HG03354 (cell line): ENCODE measurements around the gene RPL23.

Source experiments
- ATAC-seq: cut with Tn5 transposase; IDR thresholded peaks from one replicate; pipeline ENCODE4 v1.9.1; 2021; ENCODE audit warnings: mild to moderate bottlenecking; ENCODE audit not compliant: unreplicated experiment, poor library complexity, severe bottlenecking

RPL23 gene

GRCh38 chr17:38853292-38854219, at the start of gene RPL23:
Gene RPL23, minus strand, starts transcription at chr17:38853721. Its CDS starts 11 bp downstream, at chr17:38853710.
- ATAC-seq, result peak; percentile 83

DNA sequence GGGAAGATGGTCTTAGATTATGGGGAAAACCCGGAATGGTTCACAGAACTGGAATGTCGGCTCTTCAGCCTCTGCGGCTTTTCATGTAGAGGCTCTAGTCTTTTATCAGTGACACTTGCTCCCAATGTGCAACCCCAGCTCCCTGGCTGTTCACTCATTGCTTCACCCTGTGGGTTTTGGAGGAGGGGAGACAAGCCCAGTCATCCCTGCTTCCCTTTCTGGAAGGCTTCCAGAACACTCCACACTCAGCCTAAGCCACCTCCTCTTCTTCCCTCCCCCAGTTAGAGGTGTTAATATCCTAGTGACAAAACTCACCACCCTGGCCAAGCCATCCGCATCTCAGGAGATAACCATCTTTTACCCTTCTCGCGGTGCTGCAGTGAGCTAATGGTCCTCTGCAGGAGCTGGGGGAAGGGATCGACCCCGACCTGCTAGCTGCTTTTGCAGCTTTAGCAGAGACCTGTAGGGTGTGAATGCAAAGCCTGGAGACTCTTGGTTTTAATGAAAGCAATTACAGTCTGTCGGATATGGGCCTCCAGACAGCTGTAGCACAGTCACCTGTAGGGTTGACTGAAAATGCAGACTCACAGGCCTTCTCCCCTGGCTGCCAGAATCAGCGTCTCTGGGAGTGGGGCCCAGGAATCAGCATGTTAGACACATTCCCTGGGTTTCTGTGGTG, 47.6 kb upstream of the RPL23 start:
- ATAC-seq, result no peak

DNA sequence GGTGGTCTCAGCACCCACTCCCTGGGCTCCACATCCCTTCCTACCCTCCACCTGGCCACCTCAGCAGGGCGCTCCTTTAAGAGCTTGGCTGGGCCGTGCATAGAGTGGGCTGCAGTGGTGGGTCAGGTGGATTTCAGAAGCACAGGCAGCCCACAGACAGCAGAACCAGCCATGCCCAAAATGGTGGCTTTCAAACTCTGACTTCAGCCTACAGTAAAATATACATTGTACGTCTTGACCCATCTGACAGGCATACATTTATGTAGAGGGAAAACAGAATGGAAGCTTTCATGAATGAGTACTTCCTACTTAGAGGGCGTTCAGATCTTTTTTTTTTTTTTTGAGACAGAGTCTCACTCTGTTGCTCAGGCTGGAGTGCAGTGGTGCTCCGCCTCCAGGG, 45.9 kb upstream of the RPL23 start:
- no peak for ATAC-seq

- ATAC-seq, result peak; percentile 86
Measured at GRCh38 chr17:38898812-38899348, 45.4 kb upstream of the RPL23 start.

- ATAC-seq, result peak; percentile 29
Measured at GRCh38 chr17:38898291-38898679, 44.8 kb upstream of the RPL23 start.

DNA sequence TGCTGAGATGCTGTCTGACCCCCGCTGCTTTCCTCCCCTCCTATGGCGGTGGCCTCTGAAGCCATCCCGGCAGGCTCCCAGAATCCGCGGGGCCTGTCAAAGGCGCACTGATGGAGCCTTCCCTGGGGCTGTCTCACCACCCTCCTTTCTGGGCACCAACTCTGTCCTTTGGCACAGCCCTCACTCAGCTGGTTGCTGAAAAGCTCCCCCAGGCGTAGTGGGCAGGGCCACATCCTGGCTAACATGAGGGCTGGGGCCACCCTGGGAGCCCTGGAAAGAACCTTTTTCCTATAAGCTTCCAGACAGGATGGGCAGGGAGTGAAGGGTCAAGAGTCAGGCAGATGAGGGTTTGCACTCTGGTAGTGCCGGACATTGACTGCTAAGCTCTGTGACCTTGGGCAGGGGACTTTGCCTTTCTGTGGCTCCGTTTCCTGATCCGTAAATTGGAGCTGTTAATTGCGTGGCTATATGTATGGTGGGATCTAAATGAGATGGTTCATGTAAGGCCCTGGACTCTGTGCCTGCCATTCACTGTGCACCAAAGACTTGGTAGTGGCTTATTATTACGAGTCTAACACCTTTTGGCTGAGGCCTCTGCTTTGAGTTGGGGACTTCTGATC, 44.3 kb upstream of the RPL23 start:
- no peak for ATAC-seq

GRCh38 chr17:38897176-38897575, 43.7 kb upstream of the RPL23 start:
- ATAC-seq, result no peak

DNA sequence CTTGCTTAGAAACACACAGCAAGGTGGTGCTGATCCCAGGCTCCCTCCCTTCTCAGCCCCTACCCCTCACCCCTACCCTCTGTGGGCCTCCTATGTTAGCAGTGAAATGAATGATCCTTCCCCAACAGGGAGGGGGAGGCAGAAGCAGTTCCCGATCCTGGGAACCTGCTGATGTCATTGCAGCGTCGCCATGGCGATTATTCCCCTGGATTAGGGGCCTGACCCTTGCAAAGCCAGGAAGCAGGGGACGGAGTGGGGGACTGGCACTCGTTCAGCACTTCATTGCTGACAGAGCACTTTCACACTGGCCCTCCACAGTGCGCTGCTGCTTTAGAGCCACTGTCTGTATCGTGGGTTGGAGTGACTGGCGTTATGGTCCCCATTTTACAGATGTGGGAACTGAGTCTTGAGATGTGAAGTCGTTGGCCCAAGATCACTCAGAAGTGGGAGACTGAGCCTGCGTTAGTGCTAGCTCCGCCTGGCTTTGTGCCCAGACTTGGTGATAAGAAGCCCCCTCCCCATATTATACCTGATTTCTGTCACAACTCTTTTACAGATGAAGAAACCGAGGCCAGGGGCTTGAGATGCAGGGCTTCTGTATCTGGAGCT, 42.9 kb upstream of the RPL23 start:
- ATAC-seq, result no peak

GRCh38 chr17:38894276-38894675, 40.8 kb upstream of the RPL23 start:
- ATAC-seq, result no peak

DNA sequence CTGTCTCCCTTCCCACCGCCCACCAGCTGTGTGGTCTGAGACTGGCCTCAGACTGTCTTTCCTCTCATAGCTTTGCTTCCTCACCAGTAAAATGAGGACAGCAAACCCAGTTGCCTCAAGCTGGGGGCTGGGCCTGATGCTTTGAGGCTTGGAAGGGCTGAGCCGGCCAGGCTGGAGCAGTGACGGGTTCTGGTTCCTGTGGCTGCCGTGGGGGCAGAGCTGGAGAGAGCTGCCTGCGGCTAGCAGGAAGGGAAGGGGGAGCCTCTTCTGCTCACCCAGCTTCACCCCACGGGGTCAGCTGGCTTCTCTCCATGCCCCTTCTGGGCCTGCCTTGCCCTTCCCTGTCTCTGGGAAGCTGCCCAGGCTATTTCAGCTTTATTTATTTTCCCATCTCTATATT, 40.1 kb upstream of the RPL23 start:
- ATAC-seq, result no peak

DNA sequence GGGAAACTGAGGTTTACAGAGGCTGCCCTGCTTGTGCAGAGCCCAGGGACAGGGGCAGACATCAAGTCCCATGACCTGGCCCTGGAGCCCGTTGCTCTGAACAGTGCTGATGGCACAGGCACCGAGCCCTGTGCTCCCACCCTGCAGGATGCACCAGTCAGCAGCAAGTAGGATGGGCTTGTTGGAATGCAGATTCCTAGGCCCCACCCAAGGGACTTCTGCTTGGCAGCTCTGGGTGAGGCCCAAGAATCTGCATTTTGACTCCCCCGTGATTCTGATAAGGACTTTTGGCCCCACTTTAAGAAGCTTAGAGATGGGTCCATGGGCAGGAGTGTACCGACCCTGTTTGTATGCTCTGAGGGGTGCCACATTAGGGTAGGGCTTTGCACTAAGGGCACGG, 39.6 kb upstream of the RPL23 start:
- no peak for ATAC-seq

- no peak for ATAC-seq
Measured at GRCh38 chr17:38892620-38893019, 39.1 kb upstream of the RPL23 start.

DNA sequence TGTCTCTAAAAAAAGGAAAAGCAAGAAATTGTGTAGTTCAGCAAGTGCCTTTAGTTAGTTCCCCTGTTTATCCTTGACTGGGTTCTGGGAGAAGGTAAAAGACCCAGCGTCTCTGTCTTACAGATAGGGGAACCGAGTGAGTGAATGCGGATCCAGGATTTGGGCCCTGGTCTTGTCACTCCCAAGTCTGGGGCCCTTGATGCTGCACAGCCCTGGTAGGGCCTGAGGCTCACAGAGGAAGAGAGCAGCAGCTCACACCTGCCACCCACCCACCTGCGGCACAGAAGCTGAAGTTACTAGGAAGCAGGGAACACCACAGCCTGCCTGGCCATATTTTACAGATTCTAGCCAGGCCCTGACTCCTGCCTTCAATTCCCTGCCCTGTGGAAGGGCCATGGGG, 38.6 kb upstream of the RPL23 start:
- no peak for ATAC-seq

- ATAC-seq, result no peak
Measured at GRCh38 chr17:38891441-38891840, 37.9 kb upstream of the RPL23 start.

- ATAC-seq, result no peak
Measured at GRCh38 chr17:38890410-38890746, 36.9 kb upstream of the RPL23 start.

- no peak for ATAC-seq
Measured at GRCh38 chr17:38889745-38890409, 36.4 kb upstream of the RPL23 start.

- ATAC-seq, result no peak
Measured at GRCh38 chr17:38888842-38889241, 35.3 kb upstream of the RPL23 start.

- ATAC-seq, result no peak
Measured at GRCh38 chr17:38886643-38887010, 33.1 kb upstream of the RPL23 start.

GRCh38 chr17:38885728-38886642, 32.5 kb upstream of the RPL23 start:
- ATAC-seq, result no peak
